ENCODE results near the gene COL6A3. TPM values are rescaled to one million over a fixed set of nuclear protein-coding genes. Genes with fewer than 3 reads are reported as not detected.

The COL6A3 gene
- total RNA-seq, 2 experiments from 2014 or later: 0.90 to 1.3 TPM

DNA sequence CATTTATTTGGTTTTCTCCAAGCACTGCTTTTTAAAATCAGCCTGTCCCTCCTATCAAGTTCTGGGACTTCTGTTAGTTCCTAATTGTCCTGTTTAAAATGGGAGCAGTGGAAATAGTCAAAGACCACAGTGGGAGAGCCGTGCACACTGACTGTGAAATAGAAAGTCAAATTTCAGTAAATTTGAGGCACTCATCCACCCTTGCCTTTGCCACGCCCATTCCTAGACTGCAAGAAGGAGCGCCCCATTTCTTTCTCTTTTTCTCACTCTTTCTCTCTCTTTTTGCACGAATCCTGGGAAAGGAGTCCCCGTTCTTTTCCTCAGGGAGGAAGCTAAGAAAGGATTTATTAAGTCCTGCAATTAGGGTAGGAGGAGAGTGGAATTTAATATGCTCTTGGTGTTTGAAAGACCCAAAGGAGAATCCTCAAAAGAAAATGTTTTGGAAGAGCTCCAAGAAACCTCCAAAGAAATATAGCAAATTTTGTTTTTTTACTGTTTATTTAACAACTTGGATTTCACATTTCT lies 7.5 kb downstream of the COL6A3 start:
- ChIA-PET CTCF (interaction anchor here (1.6 kb wide), 1 partner anchor 14 kb away, joined by 10 read pairs; no protein-coding TSS in a partner anchor), POLR2A (no interaction called here)
- H3K36me3 Mint-ChIP-seq (ENCODE audit: low read depth): no peaks in the 10 kb centered on the region
- H3K27me3 Mint-ChIP-seq: peaks cover 3% of the 10 kb centered on the region
- no peak for DNase-seq
- no peak overlapping the region for H3K27ac Mint-ChIP-seq
- H3K4me1 Mint-ChIP-seq: no peaks in the 10 kb centered on the region
- no peak overlapping the region for H3K4me3 Mint-ChIP-seq
- H3K9me3 Mint-ChIP-seq: no peaks in the 10 kb centered on the region

DNA sequence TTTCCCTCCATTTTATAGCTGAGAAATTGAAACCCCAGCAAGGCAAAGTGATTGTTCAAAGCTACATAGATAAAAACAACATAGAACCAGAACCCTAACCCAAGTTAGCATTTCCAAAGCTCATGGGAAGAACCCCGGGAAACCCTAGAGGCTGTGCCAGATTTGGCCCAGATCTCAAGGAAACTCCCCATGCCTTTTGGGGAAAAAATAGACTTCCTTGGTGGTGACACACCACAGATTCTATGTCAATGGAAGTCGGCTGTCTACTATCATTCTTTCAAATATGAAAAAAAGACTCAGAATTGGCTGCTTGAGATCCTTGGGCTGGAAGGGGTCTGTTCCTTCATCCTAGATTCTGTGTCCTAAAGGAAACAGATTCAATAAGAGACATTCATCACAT lies 8.4 kb downstream of the COL6A3 start:
- Mint-ChIP-seq H3K27ac (no peak overlapping the region), H3K4me3 (no peak overlapping the region), H3K36me3 (ENCODE audit: low read depth) (no peaks in the 10 kb centered on the region), H3K4me1 (no peaks in the 10 kb centered on the region), H3K9me3 (no peaks in the 10 kb centered on the region), H3K27me3 (peaks cover 3% of the 10 kb centered on the region)
- no peak for DNase-seq
- CTCF ChIA-PET: interaction anchor here (1.6 kb wide), 1 partner anchor 15 kb away, joined by 10 read pairs; no protein-coding TSS in a partner anchor
- POLR2A ChIA-PET: no interaction called here

DNA sequence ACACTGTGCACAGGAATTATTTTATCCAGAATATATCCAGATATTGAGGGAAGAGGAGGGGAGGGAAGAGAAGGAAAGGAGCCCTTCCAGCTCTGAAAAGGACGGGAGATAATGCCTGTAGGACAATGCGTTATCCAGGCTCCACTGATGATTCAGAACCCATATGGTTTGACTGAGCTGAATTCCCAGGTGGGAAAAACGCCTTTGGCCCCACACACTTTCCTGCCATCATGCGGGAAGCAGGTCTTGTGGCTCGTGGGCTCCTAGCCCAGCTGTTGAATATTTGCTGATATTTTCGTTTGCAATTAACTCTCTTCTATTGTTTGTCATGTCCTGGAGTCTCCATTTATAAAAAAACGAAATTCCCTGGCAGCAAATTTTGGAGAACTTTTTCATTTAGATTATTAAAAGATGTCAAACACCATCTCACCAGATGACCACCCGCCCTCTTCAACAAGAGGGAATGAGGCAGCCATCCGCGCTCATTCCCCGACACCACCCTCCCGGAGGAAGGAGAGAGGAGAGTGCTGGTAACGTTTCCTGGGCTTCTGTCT lies 8.9 kb downstream of the COL6A3 start:
- DNase-seq: no peak
- no peak overlapping the region for H3K4me3 Mint-ChIP-seq
- no peaks in the 10 kb centered on the region for H3K36me3 Mint-ChIP-seq (ENCODE audit: low read depth)
- no peaks in the 10 kb centered on the region for H3K9me3 Mint-ChIP-seq
- no peaks in the 10 kb centered on the region for H3K4me1 Mint-ChIP-seq
- CTCF ChIA-PET: no interaction called here
- H3K27me3 Mint-ChIP-seq: peaks cover 3% of the 10 kb centered on the region
- H3K27ac Mint-ChIP-seq: no peak overlapping the region
- POLR2A ChIA-PET: no interaction called here

- ChIA-PET POLR2A (no interaction called here), CTCF (no interaction called here)
- Mint-ChIP-seq H3K9me3 (no peaks in the 10 kb centered on the region), H3K4me3 (no peak overlapping the region), H3K4me1 (no peaks in the 10 kb centered on the region), H3K27me3 (peaks cover 3% of the 10 kb centered on the region), H3K27ac (no peak overlapping the region), H3K36me3 (ENCODE audit: low read depth) (no peaks in the 10 kb centered on the region)
- DNase-seq: no peak
These were observed 9.6 kb downstream of the COL6A3 start for GRCh38 chr2:237404413-237404812.

DNA sequence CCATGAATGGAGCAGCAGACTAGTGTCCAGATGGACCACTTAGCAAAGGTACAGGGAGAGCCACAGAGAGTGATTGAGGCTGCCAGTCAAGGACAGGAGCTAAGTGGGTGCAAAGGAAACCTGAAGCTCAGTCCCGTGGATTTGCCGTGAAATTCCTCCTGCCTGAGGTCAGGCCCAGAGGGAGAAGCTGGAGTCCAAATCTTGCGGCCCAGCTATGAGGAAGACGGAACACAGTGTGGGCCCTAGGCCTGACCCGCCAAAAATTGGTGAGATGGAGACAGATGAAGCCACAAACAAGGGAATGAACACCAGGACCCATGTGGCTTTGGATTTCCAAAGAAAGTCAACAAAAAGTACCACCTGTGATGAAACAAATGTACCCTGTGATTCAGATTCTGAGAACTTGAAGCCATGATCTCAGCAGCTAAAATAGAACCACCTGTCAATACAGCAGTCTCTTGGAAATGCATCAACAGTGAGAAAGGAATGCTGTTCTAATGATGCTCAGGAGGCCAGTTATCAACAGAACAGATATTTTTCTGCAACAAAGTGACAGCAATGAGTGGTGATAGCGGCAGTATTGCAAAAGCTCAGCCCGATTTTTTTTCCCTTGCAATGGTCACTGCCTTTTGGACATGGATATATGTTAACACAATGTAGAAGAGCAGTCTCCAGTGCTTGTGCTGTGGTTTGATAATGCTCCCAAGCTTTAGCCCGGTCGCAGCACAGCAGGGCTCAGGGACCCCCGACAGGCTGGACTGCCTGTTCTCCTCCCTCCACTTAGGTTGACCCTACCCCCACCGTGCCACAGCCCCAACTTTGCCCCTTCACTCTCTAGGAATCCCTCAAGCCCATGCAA lies 10.7 kb downstream of the COL6A3 start:
- DNase-seq: no peak
- Mint-ChIP-seq H3K9me3 (no peaks in the 10 kb centered on the region), H3K27ac (no peak overlapping the region), H3K4me3 (no peak overlapping the region), H3K4me1 (no peaks in the 10 kb centered on the region), H3K27me3 (no peaks in the 10 kb centered on the region), H3K36me3 (ENCODE audit: low read depth) (no peaks in the 10 kb centered on the region)
- ChIA-PET CTCF (interaction anchor here (3.3 kb wide), 1 partner anchor 18 kb away, joined by 15 read pairs; no protein-coding TSS in a partner anchor), POLR2A (no interaction called here)

- Mint-ChIP-seq H3K27ac (no peak overlapping the region), H3K4me3 (no peak overlapping the region), H3K27me3 (no peaks in the 10 kb centered on the region), H3K36me3 (ENCODE audit: low read depth) (no peaks in the 10 kb centered on the region), H3K4me1 (no peaks in the 10 kb centered on the region), H3K9me3 (no peaks in the 10 kb centered on the region)
- ChIA-PET POLR2A (no interaction called here), CTCF (no interaction called here)
- no peak for DNase-seq
These were observed 13.8 kb downstream of the COL6A3 start for GRCh38 chr2:237400199-237400598.

- Mint-ChIP-seq H3K4me3 (no peak overlapping the region), H3K27ac (no peak overlapping the region), H3K4me1 (no peaks in the 10 kb centered on the region), H3K27me3 (no peaks in the 10 kb centered on the region), H3K9me3 (no peaks in the 10 kb centered on the region), H3K36me3 (ENCODE audit: low read depth) (no peaks in the 10 kb centered on the region)
- ChIA-PET CTCF (no interaction called here), POLR2A (no interaction called here)
- no peak for DNase-seq
These were observed 16.9 kb downstream of the COL6A3 start for GRCh38 chr2:237397072-237397471.

DNA sequence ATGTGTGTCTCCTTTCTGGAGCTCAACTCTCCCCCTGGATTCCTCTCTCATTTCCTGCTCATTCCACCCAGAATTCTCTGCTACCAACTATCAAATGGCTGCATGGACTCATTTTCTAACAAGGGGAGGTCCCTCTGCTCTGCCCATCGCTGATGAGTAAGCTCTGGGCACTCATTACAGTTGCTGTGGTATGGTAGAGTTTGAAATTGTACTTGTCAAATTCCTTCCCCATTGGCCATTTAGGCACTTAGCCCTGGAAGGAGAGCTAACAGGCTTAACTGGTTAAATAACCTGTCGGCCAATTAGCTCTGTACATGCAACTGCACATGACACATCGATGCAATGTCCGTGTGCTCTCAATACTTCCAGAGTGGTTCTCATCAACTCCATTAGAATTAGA lies 20.4 kb downstream of the COL6A3 start:
- DNase-seq: no peak
- Mint-ChIP-seq H3K4me3 (no peak overlapping the region), H3K4me1 (no peaks in the 10 kb centered on the region), H3K9me3 (no peaks in the 10 kb centered on the region), H3K27ac (no peak overlapping the region), H3K27me3 (no peaks in the 10 kb centered on the region), H3K36me3 (ENCODE audit: low read depth) (no peaks in the 10 kb centered on the region)
- ChIA-PET CTCF (interaction anchor here (0.6 kb wide), 1 partner anchor 1520 kb away, joined by 3 read pairs; no protein-coding TSS in a partner anchor), POLR2A (no interaction called here)

DNA sequence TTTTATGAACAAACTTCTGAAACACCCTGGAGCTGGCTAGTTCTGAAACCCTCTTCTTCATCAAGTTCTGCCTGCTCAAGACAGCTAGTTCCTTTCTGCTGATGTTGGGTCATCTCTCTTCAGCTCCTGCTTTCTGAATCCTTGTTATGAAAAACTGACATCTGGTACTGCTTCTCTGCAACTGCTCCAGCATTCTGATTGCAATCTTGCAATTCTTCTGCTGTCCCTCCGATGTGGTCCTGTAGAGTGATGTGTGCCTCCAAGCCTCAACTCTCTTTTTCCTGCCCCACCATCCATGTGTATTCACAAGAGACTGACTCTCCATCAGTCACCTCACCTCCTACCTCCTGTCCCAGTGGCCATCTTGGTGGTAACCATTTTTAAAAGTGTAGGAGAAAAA lies 21.8 kb downstream of the COL6A3 start:
- H3K27me3 Mint-ChIP-seq: no peaks in the 10 kb centered on the region
- ChIA-PET CTCF (no interaction called here), POLR2A (no interaction called here)
- no peak for DNase-seq
- H3K4me1 Mint-ChIP-seq: no peaks in the 10 kb centered on the region
- no peaks in the 10 kb centered on the region for H3K9me3 Mint-ChIP-seq
- no peaks in the 10 kb centered on the region for H3K36me3 Mint-ChIP-seq (ENCODE audit: low read depth)
- H3K27ac Mint-ChIP-seq: no peak overlapping the region
- H3K4me3 Mint-ChIP-seq: no peak overlapping the region

- Mint-ChIP-seq H3K4me1 (no peaks in the 10 kb centered on the region), H3K9me3 (no peaks in the 10 kb centered on the region), H3K27me3 (no peaks in the 10 kb centered on the region), H3K27ac (no peak overlapping the region), H3K4me3 (no peak overlapping the region), H3K36me3 (ENCODE audit: low read depth) (no peaks in the 10 kb centered on the region)
- ChIA-PET POLR2A (no interaction called here), CTCF (no interaction called here)
- DNase-seq: no peak
These were observed 22.8 kb downstream of the COL6A3 start for GRCh38 chr2:237391140-237391539.

DNA sequence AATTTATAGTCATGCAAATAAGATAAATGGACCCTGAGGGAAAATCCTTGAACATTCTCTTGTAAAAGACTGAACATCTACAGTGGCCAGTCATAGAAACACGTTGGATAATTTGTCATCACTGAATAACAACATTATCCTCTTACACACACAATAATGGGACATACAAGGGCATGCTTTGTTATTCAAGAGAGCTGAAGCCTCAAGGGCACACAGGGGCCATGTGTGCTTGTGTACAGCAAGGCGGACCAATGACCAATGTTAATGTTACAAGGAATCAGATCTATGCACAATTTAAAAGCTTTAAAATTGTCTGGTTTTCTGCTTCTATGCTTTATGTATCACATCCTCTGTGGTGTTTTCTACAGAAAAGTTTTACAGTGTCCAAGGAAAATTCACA lies 23.7 kb downstream of the COL6A3 start:
- Mint-ChIP-seq H3K4me1 (no peaks in the 10 kb centered on the region), H3K27ac (no peak overlapping the region), H3K4me3 (no peak overlapping the region), H3K36me3 (ENCODE audit: low read depth) (no peaks in the 10 kb centered on the region), H3K9me3 (no peaks in the 10 kb centered on the region), H3K27me3 (no peaks in the 10 kb centered on the region)
- POLR2A ChIA-PET: no interaction called here
- no peak for DNase-seq
- CTCF ChIA-PET: no interaction called here

DNA sequence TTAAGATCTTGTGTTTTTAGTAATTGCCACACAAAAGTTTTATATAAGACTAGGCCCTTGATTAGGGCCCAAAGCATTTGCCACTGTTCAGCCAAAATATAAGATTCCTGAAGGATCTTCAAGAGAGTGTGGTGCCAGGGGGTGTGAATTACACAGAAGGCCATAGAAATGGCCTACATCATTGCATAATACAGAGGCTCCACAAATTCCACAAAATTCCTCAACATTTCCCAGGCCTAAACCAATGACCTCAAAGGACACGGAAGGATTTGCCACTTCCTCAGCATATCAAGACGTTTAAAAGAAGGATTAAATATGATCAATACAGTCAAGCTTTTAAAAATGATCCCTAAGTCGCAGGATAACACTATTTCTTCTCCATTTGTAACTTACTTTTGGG lies 24.1 kb downstream of the COL6A3 start:
- ChIA-PET CTCF (no interaction called here), POLR2A (no interaction called here)
- Mint-ChIP-seq H3K4me1 (no peaks in the 10 kb centered on the region), H3K27ac (no peak overlapping the region), H3K4me3 (no peak overlapping the region), H3K9me3 (no peaks in the 10 kb centered on the region), H3K36me3 (ENCODE audit: low read depth) (no peaks in the 10 kb centered on the region), H3K27me3 (no peaks in the 10 kb centered on the region)
- DNase-seq: no peak

DNA sequence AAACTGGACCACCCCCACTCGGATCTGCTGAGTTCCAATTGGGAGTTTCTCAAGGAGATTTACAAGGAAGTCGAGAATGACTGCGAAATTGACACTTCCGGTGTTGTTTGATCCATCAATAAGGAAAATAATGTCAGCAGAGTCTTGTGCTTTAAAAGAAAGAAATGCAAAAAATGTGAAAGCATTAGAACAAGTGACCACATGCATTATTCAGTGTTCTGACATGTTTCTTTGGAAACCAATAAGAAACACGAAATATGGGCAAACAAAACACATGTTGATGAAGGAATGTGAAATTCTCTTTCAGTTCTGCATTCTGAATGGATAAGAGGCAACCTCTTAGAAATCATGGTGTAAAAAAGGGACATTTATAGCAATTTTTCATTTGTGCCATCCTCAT lies 25.9 kb downstream of the COL6A3 start:
- H3K36me3 Mint-ChIP-seq (ENCODE audit: low read depth): no peaks in the 10 kb centered on the region
- ChIA-PET POLR2A (no interaction called here), CTCF (no interaction called here)
- H3K9me3 Mint-ChIP-seq: no peaks in the 10 kb centered on the region
- H3K4me1 Mint-ChIP-seq: no peaks in the 10 kb centered on the region
- DNase-seq: no peak
- H3K27me3 Mint-ChIP-seq: no peaks in the 10 kb centered on the region
- H3K27ac Mint-ChIP-seq: no peak overlapping the region
- H3K4me3 Mint-ChIP-seq: no peak overlapping the region

GRCh38 chr2:237384672-237385020 lies 29.3 kb downstream of the COL6A3 start:
- Mint-ChIP-seq H3K4me1 (no peaks in the 10 kb centered on the region), H3K36me3 (ENCODE audit: low read depth) (no peaks in the 10 kb centered on the region), H3K27ac (no peak overlapping the region), H3K27me3 (no peaks in the 10 kb centered on the region), H3K4me3 (no peak overlapping the region), H3K9me3 (no peaks in the 10 kb centered on the region)
- CTCF ChIA-PET: no interaction called here
- POLR2A ChIA-PET: no interaction called here
- DNase-seq: no peak

Measured in activated CD4-positive, alpha-beta memory T cell treated with anti-CD3 and anti-CD28 coated beads, Interleukin-2, amount 10 ng/mL, durations not matched to agents 7 days and 5 days (primary cell).